GM18517 (cell line): ENCODE data around the gene CMTM2.

Experiments
- ATAC-seq: cut with Tn5 transposase; IDR thresholded peaks from one replicate; pipeline ENCODE4 v1.9.1; 2021; ENCODE audit warnings: mild to moderate bottlenecking, moderate library complexity; ENCODE audit not compliant: unreplicated experiment

Gene CMTM2

GRCh38 chr16:66578651-66579531 is at the start of gene CMTM2:
Gene CMTM2 (plus strand): TSS chr16:66579463. CDS start chr16:66579608, 145 bp downstream.
- no peak for ATAC-seq

- ATAC-seq: no peak
These were observed 49.8 kb upstream of the CMTM2 start for GRCh38 chr16:66529475-66529874.

- ATAC-seq: no peak
These were observed 44.9 kb upstream of the CMTM2 start for GRCh38 chr16:66534376-66534799.

GRCh38 chr16:66536525-66536924 is 42.7 kb upstream of the CMTM2 start:
- no peak for ATAC-seq

GRCh38 chr16:66537236-66537635 is 42.0 kb upstream of the CMTM2 start:
- no peak for ATAC-seq

GRCh38 chr16:66538910-66539309 is 40.4 kb upstream of the CMTM2 start:
- ATAC-seq: no peak

- no peak for ATAC-seq
These were observed 39.4 kb upstream of the CMTM2 start for GRCh38 chr16:66539623-66540469.

GRCh38 chr16:66541388-66542355 is 37.6 kb upstream of the CMTM2 start:
- no peak for ATAC-seq

GRCh38 chr16:66542396-66542795 is 36.9 kb upstream of the CMTM2 start:
- no peak for ATAC-seq

- no peak for ATAC-seq
These were observed 35.7 kb upstream of the CMTM2 start for GRCh38 chr16:66543541-66543940.

- no peak for ATAC-seq
These were observed 35.1 kb upstream of the CMTM2 start for GRCh38 chr16:66544016-66544757.

GRCh38 chr16:66547101-66547989 is 31.9 kb upstream of the CMTM2 start:
- ATAC-seq: no peak

- ATAC-seq: no peak
These were observed 31.2 kb upstream of the CMTM2 start for GRCh38 chr16:66548068-66548467.

GRCh38 chr16:66548868-66549267 is 30.4 kb upstream of the CMTM2 start:
- no peak for ATAC-seq

GRCh38 chr16:66549284-66550131 is 29.8 kb upstream of the CMTM2 start, which contains the start of gene TK2:
Gene TK2 (minus strand): TSS chr16:66550122. CDS start chr16:66550061, 61 bp downstream.
- ATAC-seq: no peak

- ATAC-seq: no peak
These were observed 27.9 kb upstream of the CMTM2 start for GRCh38 chr16:66551348-66551759.

- peak; percentile 16 for ATAC-seq
These were observed 27.4 kb upstream of the CMTM2 start for GRCh38 chr16:66551788-66552285.
